Endothelial cell of umbilical vein (primary cell): ENCODE data around the gene BCL11A. TPM values are rescaled to one million over a fixed set of nuclear protein-coding genes. Genes with fewer than 3 reads are reported as not detected.

ENCODE experiments used
- BruUV-seq: library from RNA; stranded (reverse); fragments of 400-500 nt; replicated peaks from 2 replicates; lab custom pipeline; 2021; lab: Mats Ljungman, UMichigan
- CTCF ChIA-PET: fragments of 300-600, 350-600 bp; sonication (Branson Sonifier 250); formaldehyde crosslinking; loops from one replicate; lab custom pipeline; 2021; ENCODE audit warnings: antibody characterized with exemption, inconsistent platforms; lab: Charles Lee
- POLR2A ChIA-PET: fragments of 300-600, 350-600 bp; sonication (Branson Sonifier 250); formaldehyde crosslinking; loops from one replicate; lab custom pipeline; 2021; ENCODE audit warnings: antibody characterized with exemption, inconsistent platforms; lab: Charles Lee
- DNase-seq: peaks from one replicate; pipeline ENCODE4 v3.0.0-alpha.2; 2011; ENCODE audit warnings: low read depth, low spot score
- FAIRE-seq: peaks from 2 replicates; lab custom pipeline; 2011; peaks lifted over from hg19 to GRCh38; lab: Jason Lieb, UNC
- H2AFZ ChIP-seq: 2 replicates; pipeline ENCODE4 v1.6.0; 2012; ENCODE audit warnings: low read depth, low read length, control low read depth, inconsistent platforms
- H3K27ac ChIP-seq: 2 replicates; pipeline ENCODE4 v1.5.1; 2011; ENCODE audit warnings: low read depth, mild to moderate bottlenecking, control low read depth, low read length, moderate library complexity; ENCODE audit not compliant: insufficient read depth
- H3K27me3 ChIP-seq, 2 experiments: 2 replicates each; pipeline versions ENCODE4 v1.6.0 to v1.6.1; 2011; ENCODE audit warnings: low read length in 2 of 2, mixed read lengths in 1 of 2; ENCODE audit not compliant: control insufficient read depth in 2 of 2, insufficient read depth in 2 of 2
- H3K36me3 ChIP-seq, 2 experiments: 2 replicates in 1 of 2; 3 replicates in 1 of 2; pipeline ENCODE4 v1.5.1; 2011; ENCODE audit warnings: low read length in 2 of 2, mild to moderate bottlenecking in 1 of 2, moderate library complexity in 1 of 2; ENCODE audit not compliant: control insufficient read depth in 2 of 2, insufficient read depth in 2 of 2; ENCODE audit errors: extremely low read depth in 1 of 2
- H3K4me1 ChIP-seq: 3 replicates; pipeline ENCODE4 v1.5.1; 2011; ENCODE audit warnings: mild to moderate bottlenecking, low read length; ENCODE audit not compliant: control insufficient read depth, insufficient read depth; ENCODE audit errors: extremely low read depth
- H3K4me2 ChIP-seq: 2 replicates; pipeline ENCODE4 v1.6.1; 2011; ENCODE audit warnings: low read length, control low read depth, mixed read lengths; ENCODE audit not compliant: insufficient read depth
- H3K4me3 ChIP-seq, 3 experiments: fragments of 200-600 bp in 1 of 3; sonication (generic), shearing (Covaris generic) in 1 of 3; replicated peaks in 1 of 3; 2 replicates each; pipeline ENCODE4 v1.5.1; 2011 to 2016; ENCODE audit warnings: control low read depth in 3 of 3, low read length in 3 of 3, mild to moderate bottlenecking in 2 of 3, inconsistent platforms in 1 of 3, low read depth in 1 of 3, moderate library complexity in 1 of 3; ENCODE audit not compliant: insufficient read depth in 1 of 3
- H3K79me2 ChIP-seq: 2 replicates; pipeline ENCODE4 v1.6.0; 2012; ENCODE audit warnings: low read length, inconsistent platforms; ENCODE audit not compliant: control insufficient read depth, insufficient read depth
- H3K9ac ChIP-seq: replicated peaks from 2 replicates; pipeline ENCODE3; 2011; ENCODE audit warnings: low read length, control low read depth; ENCODE audit not compliant: insufficient read depth; ENCODE audit errors: extremely low read depth
- H3K9me1 ChIP-seq: replicated peaks from 3 replicates; pipeline ENCODE4 v1.6.0; 2011; ENCODE audit warnings: mild to moderate bottlenecking, low read length; ENCODE audit not compliant: control insufficient read depth, insufficient read depth; ENCODE audit errors: extremely low read depth
- H3K9me3 ChIP-seq: replicated peaks from 2 replicates; pipeline ENCODE4 v1.5.1; 2012; ENCODE audit warnings: low read length, inconsistent platforms; ENCODE audit not compliant: control insufficient read depth, insufficient read depth
- H4K20me1 ChIP-seq: replicated peaks from 2 replicates; pipeline ENCODE3; 2011; ENCODE audit warnings: mild to moderate bottlenecking, low read length; ENCODE audit not compliant: control insufficient read depth, insufficient read depth; ENCODE audit errors: extremely low read depth
- EZH2 ChIP-seq: IDR thresholded peaks from 2 replicates; pipeline ENCODE4 v1.6.1; 2012; ENCODE audit warnings: borderline replicate concordance, low read depth, mild to moderate bottlenecking, moderate library complexity, low read length, inconsistent platforms; ENCODE audit not compliant: severe bottlenecking
- FOS ChIP-seq: IDR thresholded peaks from 2 replicates; pipeline ENCODE4 v1.6.1; 2011; ENCODE audit warnings: mild to moderate bottlenecking, low read length, moderate library complexity, borderline replicate concordance; ENCODE audit not compliant: insufficient read depth
- GATA2 ChIP-seq: IDR thresholded peaks from 2 replicates; pipeline ENCODE4 v1.7.0; 2011; ENCODE audit warnings: low read depth, mild to moderate bottlenecking, moderate library complexity, mixed read lengths, low read length; ENCODE audit not compliant: insufficient read length, insufficient read depth
- JUN ChIP-seq: IDR thresholded peaks from 2 replicates; pipeline ENCODE4 v1.6.1; 2011; ENCODE audit warnings: borderline replicate concordance, low read depth; ENCODE audit not compliant: insufficient read length, insufficient read depth
- MYC ChIP-seq: IDR thresholded peaks from one replicate; pipeline ENCODE4 v1.6.1; 2011; ENCODE audit warnings: mild to moderate bottlenecking, low read depth, low read length
- POLR2A ChIP-seq: IDR thresholded peaks from 2 replicates; pipeline ENCODE4 v1.6.1; 2012; ENCODE audit warnings: low read depth, mild to moderate bottlenecking, control low read depth, low read length
- POLR2AphosphoS5 ChIP-seq: IDR thresholded peaks from 2 replicates; pipeline ENCODE4 v1.6.1; 2012; ENCODE audit warnings: low read depth, mild to moderate bottlenecking, control low read depth, low read length, moderate library complexity; ENCODE audit not compliant: insufficient read depth
- dilution Hi-C: fragments of 300-500 bp; cut with MboI; formaldehyde crosslinking; loops from one replicate; pipeline ENCODE4 v1.15.0; 2019; ENCODE audit warnings: low sequenced_read_pairs; ENCODE audit not compliant: extremely low pct_ligation_motif_present
- intact Hi-C: fragments of 100-400 bp; cut with micrococcal nuclease; formaldehyde crosslinking; loops from one replicate; pipeline ENCODE4 v1.10.0; 2022
- polyA plus RNA-seq, 4 experiments: library from polyadenylated mRNA; depleted of rRNA in 3 of 4; stranded (reverse) in 3 of 4; unstranded in 1 of 4; fragments of >200 nt; gene quantifications; 2 replicates each; pipeline versions ENCODE4 v1.2.1 to v1.2.3, GENCODE V29; 2011 to 2012; ENCODE audit warnings: missing spikeins in 1 of 4
- total RNA-seq: library from RNA; stranded (reverse); gene quantifications from 2 replicates; pipeline ENCODE4 v1.2.3, GENCODE V29; 2021
- TF ChIP-seq, protein P1 (sequence below), 2 donors: IDR thresholded peaks; 1 replicate in 1 of 2; 2 replicates in 1 of 2; pipeline ENCODE4 v1.5.1; 2011; ENCODE audit warnings: low read length in 2 of 2, mild to moderate bottlenecking in 2 of 2, moderate library complexity in 2 of 2, control low read depth in 1 of 2, inconsistent platforms in 1 of 2, low read depth in 1 of 2; ENCODE audit not compliant: insufficient read depth in 1 of 2; ENCODE audit errors: extremely low read depth in 1 of 2
- TF ChIP-seq, protein P2 (sequence below): IDR thresholded peaks from 2 replicates; pipeline ENCODE4 v1.6.1; 2011; ENCODE audit not compliant: insufficient read depth, insufficient read length

Gene BCL11A
- total and polyA plus RNA-seq, 2 donors (not counting 3 experiments of a cell fraction or from before 2014, with no cell fraction given) = 0.12 to 0.88 TPM

GRCh38 chr2:60466161-60466702, 87.2 kb downstream of the BCL11A start:
- Histone ChIP-seq H4K20me1 (no peaks in the 10 kb centered on the region), H3K79me2 (no peaks in the 10 kb centered on the region), H3K4me1 (no peaks in the 10 kb centered on the region), H2AFZ (no peak overlapping the region), H3K27me3 (no peaks in the 10 kb centered on the region), H3K4me3 (no peak overlapping the region), H3K36me3 (no peaks in the 10 kb centered on the region), H3K27ac (no peak overlapping the region), H3K4me2 (no peak overlapping the region), H3K9me3 (no peaks in the 10 kb centered on the region), H3K9me1 (no peaks in the 10 kb centered on the region), H3K9ac (no peak overlapping the region)
- no peak for FAIRE-seq
- TF ChIP-seq MYC (no peak), EZH2 (no peak), FOS (no peak), JUN (no peak), GATA2 (no peak), POLR2A (no peak), POLR2AphosphoS5 (no peak)
- TF ChIP-seq, protein P1, sequence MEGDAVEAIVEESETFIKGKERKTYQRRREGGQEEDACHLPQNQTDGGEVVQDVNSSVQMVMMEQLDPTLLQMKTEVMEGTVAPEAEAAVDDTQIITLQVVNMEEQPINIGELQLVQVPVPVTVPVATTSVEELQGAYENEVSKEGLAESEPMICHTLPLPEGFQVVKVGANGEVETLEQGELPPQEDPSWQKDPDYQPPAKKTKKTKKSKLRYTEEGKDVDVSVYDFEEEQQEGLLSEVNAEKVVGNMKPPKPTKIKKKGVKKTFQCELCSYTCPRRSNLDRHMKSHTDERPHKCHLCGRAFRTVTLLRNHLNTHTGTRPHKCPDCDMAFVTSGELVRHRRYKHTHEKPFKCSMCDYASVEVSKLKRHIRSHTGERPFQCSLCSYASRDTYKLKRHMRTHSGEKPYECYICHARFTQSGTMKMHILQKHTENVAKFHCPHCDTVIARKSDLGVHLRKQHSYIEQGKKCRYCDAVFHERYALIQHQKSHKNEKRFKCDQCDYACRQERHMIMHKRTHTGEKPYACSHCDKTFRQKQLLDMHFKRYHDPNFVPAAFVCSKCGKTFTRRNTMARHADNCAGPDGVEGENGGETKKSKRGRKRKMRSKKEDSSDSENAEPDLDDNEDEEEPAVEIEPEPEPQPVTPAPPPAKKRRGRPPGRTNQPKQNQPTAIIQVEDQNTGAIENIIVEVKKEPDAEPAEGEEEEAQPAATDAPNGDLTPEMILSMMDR (IDR thresholded peaks at IDR 0.05; ENCODE audit: extremely low read depth in 1 of 2, insufficient read depth in 1 of 2, low read depth in 1 of 2, low read length in 2 of 2) = no peak
- TF ChIP-seq, protein P2, sequence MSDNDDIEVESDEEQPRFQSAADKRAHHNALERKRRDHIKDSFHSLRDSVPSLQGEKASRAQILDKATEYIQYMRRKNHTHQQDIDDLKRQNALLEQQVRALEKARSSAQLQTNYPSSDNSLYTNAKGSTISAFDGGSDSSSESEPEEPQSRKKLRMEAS = no peak
- DNase-seq = no peak
- dilution Hi-C loops = no loop called here
- ChIA-PET POLR2A (no interaction called here), CTCF (no interaction called here)
- BruUV-seq = no TSS peak
- intact Hi-C loops = no loop called here
